HepG2 (cell line): ENCODE measurements around the gene CCL17. TPM values are rescaled to one million over a fixed set of nuclear protein-coding genes. Genes with fewer than 3 reads are reported as not detected.

ENCODE experiments used
- ATAC-seq: fragments of 200-7000 bp; cut with Tn5 transposase; 3 replicates; pipeline ENCODE4 v1.9.1; 2020; ENCODE audit warnings: mild to moderate bottlenecking, moderate library complexity
- BruUV-seq: library from RNA; stranded (reverse); fragments of 400-500 nt; replicated peaks from 2 replicates; lab custom pipeline; 2021; lab: Mats Ljungman, UMichigan
- CTCF ChIA-PET: fragments of 300-600 bp; formaldehyde crosslinking; extraction: SDS; loops from one replicate; lab custom pipeline; 2021; ENCODE audit warnings: low total read pairs, inconsistent platforms, low intra/inter-chr PET ratio; lab: Yijun Ruan, JAX
- POLR2A ChIA-PET: fragments of 350-600 bp; sonication (Branson Sonifier 250); formaldehyde crosslinking; loops from one replicate; lab custom pipeline; 2020; ENCODE audit warnings: antibody characterized with exemption, inconsistent platforms; lab: Yijun Ruan, JAX
- DNase-seq: peaks from one replicate; pipeline ENCODE4 v3.0.0-alpha.2; 2015; ENCODE audit warnings: low spot score
- FAIRE-seq: peaks from 3 replicates; lab custom pipeline; 2011; peaks lifted over from hg19 to GRCh38; lab: Jason Lieb, UNC
- H2AFZ ChIP-seq: one replicate; pipeline ENCODE4 v1.6.1; 2011; ENCODE audit warnings: low read length, inconsistent platforms
- H3K27ac ChIP-seq: fragments of 300-600 bp; 3 replicates; pipeline ENCODE4 v1.8.0; 2011; ENCODE audit warnings: mixed run types, mild to moderate bottlenecking, mixed read lengths, low read length, inconsistent platforms; ENCODE audit not compliant: insufficient read depth; ENCODE audit errors: extremely low read length
- H3K27me3 ChIP-seq, 2 experiments: fragments of 200-600 bp in 1 of 2; 2 replicates in 1 of 2; 3 replicates in 1 of 2; pipeline versions ENCODE4 v1.6.0 to v1.8.0; 2011; ENCODE audit warnings: low read length in 2 of 2, mild to moderate bottlenecking in 2 of 2, moderate library complexity in 2 of 2, inconsistent platforms in 1 of 2; ENCODE audit not compliant: insufficient read depth in 2 of 2, control insufficient read depth in 1 of 2
- H3K36me3 ChIP-seq, 2 experiments: fragments of 200-600 bp in 1 of 2; replicated peaks in 1 of 2; 2 replicates in 1 of 2; 3 replicates in 1 of 2; pipeline versions ENCODE4 v1.5.1 to v1.8.0; 2011; ENCODE audit warnings: low read length in 2 of 2, inconsistent platforms in 1 of 2; ENCODE audit not compliant: insufficient read depth in 2 of 2, control insufficient read depth in 1 of 2
- H3K4me1 ChIP-seq: 2 replicates; pipeline ENCODE4 v1.5.1; 2012; ENCODE audit warnings: low read length, inconsistent platforms; ENCODE audit not compliant: insufficient read depth
- H3K4me2 ChIP-seq: 2 replicates; pipeline ENCODE4 v1.6.0; 2011; ENCODE audit warnings: low read depth, low read length, inconsistent platforms
- H3K4me3 ChIP-seq, 3 experiments: fragments of 200-600 bp in 1 of 3; sonication (generic), shearing (Covaris generic) in 1 of 3; replicated peaks in 1 of 3; 2 replicates each; pipeline ENCODE4 v1.5.1; 2011 to 2016; ENCODE audit warnings: low read length in 3 of 3, inconsistent platforms in 2 of 3, low read depth in 2 of 3, mild to moderate bottlenecking in 2 of 3, control low read depth in 1 of 3, mixed read lengths in 1 of 3; ENCODE audit not compliant: insufficient read depth in 1 of 3
- H3K79me2 ChIP-seq: one replicate; pipeline ENCODE4 v1.6.1; 2011; ENCODE audit warnings: low read length, inconsistent platforms; ENCODE audit not compliant: insufficient read depth
- H3K9ac ChIP-seq: 2 replicates; pipeline ENCODE4 v1.6.0; 2011; ENCODE audit warnings: mild to moderate bottlenecking, low read depth, low read length, inconsistent platforms; ENCODE audit not compliant: insufficient read depth
- H3K9me3 ChIP-seq: 2 replicates; pipeline ENCODE4 v1.5.1; 2012; ENCODE audit warnings: mild to moderate bottlenecking, low read length
- H4K20me1 ChIP-seq: 2 replicates; pipeline ENCODE4 v1.6.0; 2011; ENCODE audit warnings: inconsistent platforms, mild to moderate bottlenecking, low read length, moderate library complexity; ENCODE audit not compliant: insufficient read depth
- CEBPB ChIP-seq: IDR thresholded peaks from 2 replicates; pipeline ENCODE4 v1.6.1; 2011; ENCODE audit warnings: low read depth, low read length, improper control_type of control experiment, borderline replicate concordance
- CEBPG ChIP-seq: IDR thresholded peaks from 2 replicates; pipeline ENCODE4 v1.6.1; 2016
- FOXK1 ChIP-seq: sonication (generic); formaldehyde crosslinking; IDR thresholded peaks from 2 replicates; pipeline ENCODE4 v1.4.0; 2020; ENCODE audit warnings: low read depth, missing genetic modification reagents, borderline replicate concordance
- HNF4G ChIP-seq, 2 experiments: sonication (generic) in 1 of 2; formaldehyde crosslinking in 1 of 2; IDR thresholded peaks; 2 replicates each; pipeline versions ENCODE4 v1.4.0 to v1.6.1; 2011 to 2020; ENCODE audit warnings: borderline replicate concordance in 2 of 2, low read depth in 2 of 2, mild to moderate bottlenecking in 2 of 2, low read length in 1 of 2, missing genetic modification reagents in 1 of 2, moderate library complexity in 1 of 2
- LCORL ChIP-seq, 2 experiments: fragments of 450-650 bp in 1 of 2; sonication (generic) in 1 of 2; formaldehyde crosslinking in 1 of 2; IDR thresholded peaks; 2 replicates each; pipeline versions ENCODE4 v1.5.0 to v1.6.1; 2017 to 2020; ENCODE audit warnings: antibody characterized with exemption in 1 of 2, missing genetic modification reagents in 1 of 2
- NKX3-1 ChIP-seq: sonication (generic); formaldehyde crosslinking; IDR thresholded peaks from 2 replicates; pipeline ENCODE4 v1.5.0; 2020; ENCODE audit warnings: missing genetic modification reagents
- RFX3 ChIP-seq: IDR thresholded peaks from 2 replicates; pipeline ENCODE4 v1.6.1; 2016; ENCODE audit warnings: missing biosample characterization, missing genetic modification reagents
- SETDB1 ChIP-seq: sonication (generic); formaldehyde crosslinking; IDR thresholded peaks from 2 replicates; pipeline ENCODE4 v1.5.1; 2020; ENCODE audit warnings: missing genetic modification reagents, mild to moderate bottlenecking, borderline replicate concordance
- SP140L ChIP-seq: sonication (generic); formaldehyde crosslinking; IDR thresholded peaks from 2 replicates; pipeline ENCODE4 v1.4.0; 2020; ENCODE audit warnings: missing genetic modification reagents, borderline replicate concordance
- ZBTB25 ChIP-seq: IDR thresholded peaks from 2 replicates; pipeline ENCODE4 v1.6.1; 2018; ENCODE audit warnings: missing genetic modification reagents
- ZBTB42 ChIP-seq: sonication (generic); formaldehyde crosslinking; IDR thresholded peaks from 2 replicates; pipeline ENCODE4 v1.5.0; 2020; ENCODE audit warnings: mild to moderate bottlenecking, missing genetic modification reagents
- ZNF550 ChIP-seq: sonication (generic); formaldehyde crosslinking; IDR thresholded peaks from 2 replicates; pipeline ENCODE4 v1.4.0; 2020; ENCODE audit warnings: mild to moderate bottlenecking, missing genetic modification reagents, borderline replicate concordance
- ZNF782 ChIP-seq: sonication (generic); formaldehyde crosslinking; IDR thresholded peaks from 2 replicates; pipeline ENCODE4 v1.4.0; 2020; ENCODE audit warnings: missing genetic modification reagents, mild to moderate bottlenecking, borderline replicate concordance
- ZNF839 ChIP-seq: sonication (generic); formaldehyde crosslinking; IDR thresholded peaks from 2 replicates; pipeline ENCODE4 v1.4.0; 2020; ENCODE audit warnings: missing genetic modification reagents, mild to moderate bottlenecking, borderline replicate concordance
- ZSCAN31 ChIP-seq: sonication (generic); formaldehyde crosslinking; IDR thresholded peaks from 2 replicates; pipeline ENCODE4 v1.5.0; 2020; ENCODE audit warnings: low read depth, mild to moderate bottlenecking, missing genetic modification reagents
- WGBS: methylation state at CpG from one replicate; pipeline ENCODE4 v1.1.6; 2017; ENCODE audit warnings: low lambda C conversion rate; 5-methylcytosine and 5-hydroxymethylcytosine counted together
- in situ Hi-C: cut with HindIII; loops from 2 replicates; pipeline ENCODE4 v1.10.0; 2017; ENCODE audit warnings: low pct_unique_long_range_greater_than_20kb; ENCODE audit not compliant: extremely low pct_ligation_motif_present
- intact Hi-C: fragments of 100-400 bp; cut with micrococcal nuclease; formaldehyde crosslinking; loops from one replicate; pipeline ENCODE4 v1.10.0; 2022; ENCODE audit not compliant: unreplicated experiment
- polyA plus RNA-seq, 8 experiments: library from polyadenylated mRNA; depleted of rRNA in 3 of 8; stranded (reverse) in 7 of 8; unstranded in 1 of 8; fragments of >200 nt; fragmentation: Illumina TruSeq in 4 of 8; extraction: Trizol in 4 of 8; gene quantifications; 2 replicates each; pipeline versions ENCODE4 v1.2.1 to v1.2.3, GENCODE V29; 2011 to 2016; ENCODE audit warnings: low read depth in 4 of 8, missing spikeins in 1 of 8, mixed read lengths in 1 of 8; ENCODE audit not compliant: insufficient read depth in 1 of 8
- total RNA-seq, 5 experiments: library from RNA; depleted of rRNA; stranded (reverse); fragments of >200 nt; fragmentation: Illumina TruSeq; extraction: Trizol; gene quantifications; 2 replicates each; pipeline ENCODE4 v1.2.3, GENCODE V29; 2016; ENCODE audit warnings: low read depth in 1 of 5
- TF ChIP-seq, protein P1 (sequence below): sonication (generic); formaldehyde crosslinking; conservative IDR thresholded peaks from 2 replicates; pipeline ENCODE4 v1.4.0; 2020; ENCODE audit warnings: mild to moderate bottlenecking, missing genetic modification reagents, moderate library complexity
- TF ChIP-seq, protein P2 (sequence below): sonication (generic); formaldehyde crosslinking; IDR thresholded peaks from 2 replicates; pipeline ENCODE4 v1.5.0; 2020; ENCODE audit warnings: mild to moderate bottlenecking, missing genetic modification reagents

The CCL17 gene
- total and polyA plus RNA-seq, 2 of the 13 experiments (the other 11 are each of a cell fraction or from before 2014, with no cell fraction given) = not detected

DNA sequence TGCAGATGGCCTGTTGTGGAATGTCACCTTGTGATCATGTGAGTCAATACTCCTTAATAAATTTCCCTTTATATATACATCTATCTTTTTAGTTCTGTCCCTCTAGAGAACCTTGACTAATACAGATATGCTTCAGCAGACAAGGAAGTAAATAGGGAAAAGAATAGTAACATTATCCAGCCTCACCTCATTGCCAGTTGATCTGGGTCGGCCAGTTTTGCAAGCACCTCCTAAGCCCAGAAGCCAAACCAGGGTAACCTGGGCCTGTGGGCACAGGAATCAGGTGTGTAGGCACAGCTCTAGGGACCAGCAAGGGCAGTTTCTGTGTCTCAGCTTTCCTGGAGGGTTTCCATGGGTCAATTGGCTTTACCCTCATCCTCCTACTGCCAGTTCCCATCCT is 11.9 kb upstream of the CCL17 start (continued):
- no peak for TF ChIP-seq HNF4G (IDR thresholded peaks at IDR 0.05; ENCODE audit: borderline replicate concordance, low read depth, low read length)
- no peak for TF ChIP-seq HNF4G (CRISPR knock-in tag; IDR thresholded peaks at IDR 0.05; ENCODE audit: borderline replicate concordance, low read depth)
- TF ChIP-seq, protein P1, sequence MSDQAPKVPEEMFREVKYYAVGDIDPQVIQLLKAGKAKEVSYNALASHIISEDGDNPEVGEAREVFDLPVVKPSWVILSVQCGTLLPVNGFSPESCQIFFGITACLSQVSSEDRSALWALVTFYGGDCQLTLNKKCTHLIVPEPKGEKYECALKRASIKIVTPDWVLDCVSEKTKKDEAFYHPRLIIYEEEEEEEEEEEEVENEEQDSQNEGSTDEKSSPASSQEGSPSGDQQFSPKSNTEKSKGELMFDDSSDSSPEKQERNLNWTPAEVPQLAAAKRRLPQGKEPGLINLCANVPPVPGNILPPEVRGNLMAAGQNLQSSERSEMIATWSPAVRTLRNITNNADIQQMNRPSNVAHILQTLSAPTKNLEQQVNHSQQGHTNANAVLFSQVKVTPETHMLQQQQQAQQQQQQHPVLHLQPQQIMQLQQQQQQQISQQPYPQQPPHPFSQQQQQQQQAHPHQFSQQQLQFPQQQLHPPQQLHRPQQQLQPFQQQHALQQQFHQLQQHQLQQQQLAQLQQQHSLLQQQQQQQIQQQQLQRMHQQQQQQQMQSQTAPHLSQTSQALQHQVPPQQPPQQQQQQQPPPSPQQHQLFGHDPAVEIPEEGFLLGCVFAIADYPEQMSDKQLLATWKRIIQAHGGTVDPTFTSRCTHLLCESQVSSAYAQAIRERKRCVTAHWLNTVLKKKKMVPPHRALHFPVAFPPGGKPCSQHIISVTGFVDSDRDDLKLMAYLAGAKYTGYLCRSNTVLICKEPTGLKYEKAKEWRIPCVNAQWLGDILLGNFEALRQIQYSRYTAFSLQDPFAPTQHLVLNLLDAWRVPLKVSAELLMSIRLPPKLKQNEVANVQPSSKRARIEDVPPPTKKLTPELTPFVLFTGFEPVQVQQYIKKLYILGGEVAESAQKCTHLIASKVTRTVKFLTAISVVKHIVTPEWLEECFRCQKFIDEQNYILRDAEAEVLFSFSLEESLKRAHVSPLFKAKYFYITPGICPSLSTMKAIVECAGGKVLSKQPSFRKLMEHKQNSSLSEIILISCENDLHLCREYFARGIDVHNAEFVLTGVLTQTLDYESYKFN (CRISPR knock-in tag) = no peak
- no peak for TF ChIP-seq ZNF782 (CRISPR knock-in tag)
- TF ChIP-seq, protein P2, sequence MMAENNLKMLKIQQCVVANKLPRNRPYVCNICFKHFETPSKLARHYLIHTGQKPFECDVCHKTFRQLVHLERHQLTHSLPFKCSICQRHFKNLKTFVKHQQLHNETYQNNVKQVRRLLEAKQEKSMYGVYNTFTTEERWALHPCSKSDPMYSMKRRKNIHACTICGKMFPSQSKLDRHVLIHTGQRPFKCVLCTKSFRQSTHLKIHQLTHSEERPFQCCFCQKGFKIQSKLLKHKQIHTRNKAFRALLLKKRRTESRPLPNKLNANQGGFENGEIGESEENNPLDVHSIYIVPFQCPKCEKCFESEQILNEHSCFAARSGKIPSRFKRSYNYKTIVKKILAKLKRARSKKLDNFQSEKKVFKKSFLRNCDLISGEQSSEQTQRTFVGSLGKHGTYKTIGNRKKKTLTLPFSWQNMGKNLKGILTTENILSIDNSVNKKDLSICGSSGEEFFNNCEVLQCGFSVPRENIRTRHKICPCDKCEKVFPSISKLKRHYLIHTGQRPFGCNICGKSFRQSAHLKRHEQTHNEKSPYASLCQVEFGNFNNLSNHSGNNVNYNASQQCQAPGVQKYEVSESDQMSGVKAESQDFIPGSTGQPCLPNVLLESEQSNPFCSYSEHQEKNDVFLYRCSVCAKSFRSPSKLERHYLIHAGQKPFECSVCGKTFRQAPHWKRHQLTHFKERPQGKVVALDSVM (CRISPR knock-in tag) = no peak

- no peak; the same call in 2 of the 3 replicates for ATAC-seq
- H3K9me3 ChIP-seq = no peaks in the 10 kb centered on the region
- H3K9ac ChIP-seq = no peak overlapping the region
- H4K20me1 ChIP-seq = no peaks in the 10 kb centered on the region
- FAIRE-seq = no peak
- no peak overlapping the region for H3K4me3 ChIP-seq
- no peaks in the 10 kb centered on the region for H3K79me2 ChIP-seq
- intact Hi-C loops (no loop called here), in situ Hi-C loops (no loop called here)
- BruUV-seq = no TSS peak
- no peak for DNase-seq
- WGBS = 37% methylated on average over 5 of the region's 7 CpGs
- ChIA-PET CTCF (no interaction called here), POLR2A (interaction anchor here (0.9 to 1.8 kb wide), 3 partner anchors 16 to 53 kb away, joined by 3 to 12 read pairs (median 4); partner anchors contain the start of genes CIAPIN1, COQ9 and CX3CL1)
- no peak overlapping the region for H3K4me2 ChIP-seq
- no peak overlapping the region for H2AFZ ChIP-seq
- no peaks in the 10 kb centered on the region for H3K36me3 ChIP-seq
- peaks cover 4 to 12% of the 10 kb centered on the region in 2 experiments; a peak in 4 of 5 replicates for H3K27me3 ChIP-seq
- H3K27ac ChIP-seq = no peak overlapping the region
- peaks cover 6% of the 10 kb centered on the region; the same call in 1 of the 2 replicates for H3K4me1 ChIP-seq
- no peak for TF ChIP-seq ZNF839 (CRISPR knock-in tag)
- TF ChIP-seq FOXK1 = no peak
- no peak for TF ChIP-seq ZNF550 (CRISPR knock-in tag)
- TF ChIP-seq ZBTB25 (CRISPR knock-in tag) = no peak
- peak; percentile 85 for TF ChIP-seq CEBPB
- no peak for TF ChIP-seq SETDB1
- TF ChIP-seq NKX3-1 = no peak
- no peak for TF ChIP-seq RFX3 (CRISPR knock-in tag)
- peak; percentile 71 for TF ChIP-seq CEBPG (CRISPR knock-in tag)
- no peak for TF ChIP-seq ZBTB42 (CRISPR knock-in tag)
- TF ChIP-seq ZSCAN31 (CRISPR knock-in tag) = no peak
- no peak for TF ChIP-seq LCORL (IDR thresholded peaks at IDR 0.05)
- TF ChIP-seq LCORL (CRISPR knock-in tag; IDR thresholded peaks at IDR 0.05) = no peak
- TF ChIP-seq SP140L (CRISPR knock-in tag) = no peak
Measured at GRCh38 chr16:57394444-57394843, 10.1 kb upstream of the CCL17 start.
